Measurements from ENCODE around the gene C19orf25.

C19orf25 gene

GRCh38 chr19:1466461-1467214, 12.4 kb downstream of the C19orf25 start:
- DNase-seq (ENCODE audit: low read depth): no peak

GRCh38 chr19:1466018-1466460, 13.0 kb downstream of the C19orf25 start:
- DNase-seq (ENCODE audit: low read depth): no peak

- DNase-seq (ENCODE audit: low read depth): no peak
These were observed 13.6 kb downstream of the C19orf25 start for GRCh38 chr19:1465191-1466016.

GRCh38 chr19:1461862-1462261, 17.2 kb downstream of the C19orf25 start:
- DNase-seq (ENCODE audit: low read depth): no peak

GRCh38 chr19:1460033-1460995, 18.7 kb downstream of the C19orf25 start:
- DNase-seq (ENCODE audit: low read depth): no peak

- no peak for DNase-seq (ENCODE audit: low read depth)
These were observed 19.5 kb downstream of the C19orf25 start for GRCh38 chr19:1459479-1459878.

GRCh38 chr19:1457892-1458291, 21.1 kb downstream of the C19orf25 start:
- DNase-seq (ENCODE audit: low read depth): no peak

- no peak for DNase-seq (ENCODE audit: low read depth)
These were observed 21.8 kb downstream of the C19orf25 start for GRCh38 chr19:1457031-1457739.

GRCh38 chr19:1456121-1456900, 22.7 kb downstream of the C19orf25 start:
- DNase-seq (ENCODE audit: low read depth): no peak

GRCh38 chr19:1455336-1456120, 23.5 kb downstream of the C19orf25 start:
- no peak for DNase-seq (ENCODE audit: low read depth)

- no peak for DNase-seq (ENCODE audit: low read depth)
These were observed 24.0 kb downstream of the C19orf25 start for GRCh38 chr19:1455002-1455335.

GRCh38 chr19:1453525-1454364, 25.3 kb downstream of the C19orf25 start:
- no peak for DNase-seq (ENCODE audit: low read depth)

GRCh38 chr19:1452802-1453524, 26.1 kb downstream of the C19orf25 start:
- DNase-seq (ENCODE audit: low read depth): no peak

- no peak for DNase-seq (ENCODE audit: low read depth)
These were observed 26.9 kb downstream of the C19orf25 start for GRCh38 chr19:1451916-1452801.

- no peak for DNase-seq (ENCODE audit: low read depth)
These were observed 28.0 kb downstream of the C19orf25 start for GRCh38 chr19:1450735-1451731.
